SK-N-SH (cell line): Measurements from ENCODE around the gene RIMS4. TPM values are rescaled to one million over a fixed set of nuclear protein-coding genes. Genes with fewer than 3 reads are reported as not detected.

ENCODE experiments used
- CTCF ChIA-PET: fragments of 300-600, 350-600 bp; formaldehyde crosslinking; extraction: SDS; loops from one replicate; lab custom pipeline; 2021; lab: Yijun Ruan, JAX
- POLR2A ChIA-PET: fragments of 350-600 bp; sonication (Branson Sonifier 250); formaldehyde crosslinking; extraction: SDS; loops from one replicate; lab custom pipeline; 2020; ENCODE audit warnings: antibody characterized with exemption, inconsistent platforms; lab: Yijun Ruan, JAX
- DNase-seq: peaks from one replicate; pipeline ENCODE4 v3.0.0; 2012
- H2AFZ ChIP-seq: fragments of 200-600 bp; sonication (generic); 2 replicates; pipeline ENCODE4 v1.8.1; 2016; ENCODE audit warnings: antibody characterized with exemption, mild to moderate bottlenecking, low read depth
- H3F3A ChIP-seq: fragments of 200-600 bp; sonication (generic); replicated peaks from 2 replicates; pipeline ENCODE3; 2016; ENCODE audit warnings: antibody characterized with exemption, mild to moderate bottlenecking; ENCODE audit not compliant: insufficient read depth
- H3K27ac ChIP-seq, 2 experiments: fragments of 200-500 bp in 1 of 2; fragments of 200-600 bp in 1 of 2; sonication (Bioruptor generic) in 1 of 2; sonication (generic), shearing (Covaris generic) in 1 of 2; 2 replicates each; pipeline versions ENCODE4 v1.5.1 to v1.6.1; 2014 to 2016; ENCODE audit warnings: low read depth in 2 of 2, inconsistent platforms in 1 of 2, low read length in 1 of 2, mild to moderate bottlenecking in 1 of 2, mixed read lengths in 1 of 2
- H3K27me3 ChIP-seq: fragments of 200-600 bp; sonication (generic), shearing (Covaris generic); 2 replicates; pipeline ENCODE4 v1.6.1; 2016; ENCODE audit warnings: mixed run types; ENCODE audit not compliant: insufficient read depth
- H3K36me3 ChIP-seq, 2 experiments: fragments of 200-500 bp in 1 of 2; fragments of 200-600 bp in 1 of 2; sonication (Bioruptor generic) in 1 of 2; sonication (generic) in 1 of 2; replicated peaks in 1 of 2; 2 replicates each; pipeline versions ENCODE3 to v1.5.1; 2014 to 2016; ENCODE audit warnings: low read length in 1 of 2, mild to moderate bottlenecking in 1 of 2; ENCODE audit not compliant: insufficient read depth in 2 of 2, control insufficient read depth in 1 of 2
- H3K4me1 ChIP-seq, 2 experiments: fragments of 200-500 bp in 1 of 2; fragments of 200-600 bp in 1 of 2; sonication (Bioruptor generic) in 1 of 2; sonication (generic), shearing (Covaris generic) in 1 of 2; 2 replicates each; pipeline versions ENCODE4 v1.5.1 to v1.6.1; 2014 to 2016; ENCODE audit warnings: low read depth in 1 of 2, low read length in 1 of 2, mixed run types in 1 of 2; ENCODE audit not compliant: insufficient read depth in 2 of 2, control insufficient read depth in 1 of 2
- H3K4me2 ChIP-seq: fragments of 200-600 bp; sonication (generic), shearing (Covaris generic); 2 replicates; pipeline ENCODE4 v1.6.1; 2017; ENCODE audit warnings: mixed run types
- H3K4me3 ChIP-seq, 2 experiments: fragments of 200-500 bp in 1 of 2; fragments of 200-600 bp in 1 of 2; sonication (Bioruptor generic) in 1 of 2; sonication (generic), shearing (Covaris generic) in 1 of 2; 2 replicates each; pipeline versions ENCODE4 v1.5.1 to v1.8.1; 2014 to 2016; ENCODE audit warnings: low read depth in 2 of 2, inconsistent platforms in 1 of 2, low read length in 1 of 2, mild to moderate bottlenecking in 1 of 2, mixed read lengths in 1 of 2, moderate library complexity in 1 of 2
- H3K79me2 ChIP-seq: fragments of 200-600 bp; sonication (generic); 2 replicates; pipeline ENCODE4 v1.8.1; 2017; ENCODE audit warnings: mild to moderate bottlenecking; ENCODE audit not compliant: insufficient read depth
- H3K9ac ChIP-seq: fragments of 200-600 bp; sonication (generic); 2 replicates; pipeline ENCODE4 v1.6.1; 2017; ENCODE audit warnings: mixed run types
- H3K9me2 ChIP-seq: fragments of 200-600 bp; sonication (generic); 2 replicates; pipeline ENCODE4 v1.6.1; 2017; ENCODE audit warnings: mixed run types
- H3K9me3 ChIP-seq: fragments of 200-600 bp; sonication (generic); 2 replicates; pipeline ENCODE4 v1.6.1; 2017; ENCODE audit warnings: mixed run types, mild to moderate bottlenecking, moderate library complexity
- H4K20me1 ChIP-seq: fragments of 200-600 bp; sonication (generic); 2 replicates; pipeline ENCODE4 v1.6.1; 2017; ENCODE audit warnings: mild to moderate bottlenecking, mixed run types; ENCODE audit not compliant: insufficient read depth
- CTCF ChIP-seq: fragments of 200-600 bp; sonication (generic); IDR thresholded peaks from 2 replicates; pipeline ENCODE4 v1.6.1; 2017; ENCODE audit warnings: antibody characterized with exemption, mild to moderate bottlenecking, moderate library complexity
- EP300 ChIP-seq, 2 experiments: IDR thresholded peaks; 2 replicates each; pipeline versions ENCODE4 v1.4.0 to v1.6.1; 2012; ENCODE audit warnings: borderline replicate concordance in 1 of 2, low read depth in 1 of 2, low read length in 1 of 2
- FOXM1 ChIP-seq: IDR thresholded peaks from 2 replicates; pipeline ENCODE4 v1.4.0; 2012; ENCODE audit warnings: low read depth, mild to moderate bottlenecking
- GATA2 ChIP-seq: sonication (generic); formaldehyde crosslinking; IDR thresholded peaks from 2 replicates; pipeline ENCODE4 v1.5.0; 2020; ENCODE audit warnings: mild to moderate bottlenecking, missing genetic modification reagents
- JUND ChIP-seq: IDR thresholded peaks from 2 replicates; pipeline ENCODE4 v1.4.0; 2012
- MEF2A ChIP-seq: IDR thresholded peaks from 2 replicates; pipeline ENCODE4 v1.4.0; 2012; ENCODE audit warnings: low read depth, borderline replicate concordance
- NFIC ChIP-seq: IDR thresholded peaks from 2 replicates; pipeline ENCODE4 v1.4.0; 2012; ENCODE audit warnings: borderline replicate concordance
- POLR2AphosphoS5 ChIP-seq: IDR thresholded peaks from 2 replicates; pipeline ENCODE4 v1.6.1; 2012; ENCODE audit warnings: low read depth, low read length
- RAD21 ChIP-seq: IDR thresholded peaks from 2 replicates; pipeline ENCODE4 v1.6.1; 2012; ENCODE audit warnings: mild to moderate bottlenecking, low read length
- RCOR1 ChIP-seq: fragments of 150-350 bp; IDR thresholded peaks from 2 replicates; pipeline ENCODE4 v1.6.1; 2017; ENCODE audit warnings: antibody characterized with exemption, low read length
- REST ChIP-seq: IDR thresholded peaks from 2 replicates; pipeline ENCODE4 v1.6.1; 2012; ENCODE audit warnings: mild to moderate bottlenecking, low read depth, low read length, moderate library complexity
- TEAD4 ChIP-seq: IDR thresholded peaks from 2 replicates; pipeline ENCODE4 v1.4.0; 2012; ENCODE audit warnings: mild to moderate bottlenecking, borderline replicate concordance; ENCODE audit not compliant: insufficient read depth
- USF2 ChIP-seq: fragments of 150-350 bp; IDR thresholded peaks from 2 replicates; pipeline ENCODE4 v1.6.1; 2017; ENCODE audit warnings: antibody characterized with exemption, low read length, low read depth, borderline replicate concordance
- YY1 ChIP-seq: IDR thresholded peaks from 2 replicates; pipeline ENCODE4 v1.4.0; 2012; ENCODE audit warnings: low read depth, mild to moderate bottlenecking
- WGBS: methylation state at CpG from one replicate; pipeline ENCODE4 v1.1.6; 2017; ENCODE audit warnings: low lambda C conversion rate; 5-methylcytosine and 5-hydroxymethylcytosine counted together
- polyA plus RNA-seq, 3 experiments: library from polyadenylated mRNA; depleted of rRNA; stranded (reverse); fragments of >200 nt; gene quantifications; 2 replicates each; pipeline ENCODE4 v1.2.3, GENCODE V29; 2012
- TF ChIP-seq, protein P1 (sequence below): IDR thresholded peaks from 2 replicates; pipeline ENCODE4 v1.4.0; 2012; ENCODE audit warnings: low read depth, borderline replicate concordance
- TF ChIP-seq, protein P2 (sequence below): fragments of 150-350 bp; IDR thresholded peaks from 2 replicates; pipeline ENCODE4 v1.6.1; 2016; ENCODE audit warnings: mild to moderate bottlenecking, low read depth, low read length

RIMS4 gene
- polyA plus RNA-seq, 1 of the 3 experiments (the other 2 are of a cell fraction) = 0.13 TPM

- Histone ChIP-seq H3K4me2 (peak overlapping the region; percentile 32; the same call in 1 of the 2 replicates), H3K36me3 (no peaks in the 10 kb centered on the region), H3K27me3 (no peaks in the 10 kb centered on the region), H3K79me2 (no peaks in the 10 kb centered on the region), H4K20me1 (no peaks in the 10 kb centered on the region), H3K9ac (no peak overlapping the region), H3K4me3 (no peak overlapping the region; a peak in 1 of 4 replicates), H3K9me2 (no peaks in the 10 kb centered on the region), H2AFZ (peak overlapping the region; percentile 61; the same call in 1 of the 2 replicates), H3K4me1 (peaks cover 0 to 27% of the 10 kb centered on the region in 2 experiments; a peak in 2 of 4 replicates), H3F3A (peaks cover 5% of the 10 kb centered on the region), H3K9me3 (no peaks in the 10 kb centered on the region), H3K27ac (peak overlapping the region in 1 of 2 experiments; percentile 19; a peak in 1 of 4 replicates)
- WGBS = 96% methylated on average over 4 of the region's 4 CpGs
- TF ChIP-seq, protein P1, sequence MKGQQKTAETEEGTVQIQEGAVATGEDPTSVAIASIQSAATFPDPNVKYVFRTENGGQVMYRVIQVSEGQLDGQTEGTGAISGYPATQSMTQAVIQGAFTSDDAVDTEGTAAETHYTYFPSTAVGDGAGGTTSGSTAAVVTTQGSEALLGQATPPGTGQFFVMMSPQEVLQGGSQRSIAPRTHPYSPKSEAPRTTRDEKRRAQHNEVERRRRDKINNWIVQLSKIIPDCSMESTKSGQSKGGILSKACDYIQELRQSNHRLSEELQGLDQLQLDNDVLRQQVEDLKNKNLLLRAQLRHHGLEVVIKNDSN = no peak
- TF ChIP-seq YY1 = no peak
- no peak for TF ChIP-seq CTCF
- no peak for TF ChIP-seq RCOR1
- no peak for TF ChIP-seq FOXM1
- ChIA-PET CTCF (interaction anchor here (1.8 to 9.0 kb wide), 2 partner anchors 52 to 131 kb away, joined by 5 to 183 read pairs; no protein-coding TSS in a partner anchor), POLR2A (no interaction called here)
- no peak for DNase-seq
Observed at GRCh38 chr20:44735816-44736169, 74.6 kb downstream of the RIMS4 start.

DNA sequence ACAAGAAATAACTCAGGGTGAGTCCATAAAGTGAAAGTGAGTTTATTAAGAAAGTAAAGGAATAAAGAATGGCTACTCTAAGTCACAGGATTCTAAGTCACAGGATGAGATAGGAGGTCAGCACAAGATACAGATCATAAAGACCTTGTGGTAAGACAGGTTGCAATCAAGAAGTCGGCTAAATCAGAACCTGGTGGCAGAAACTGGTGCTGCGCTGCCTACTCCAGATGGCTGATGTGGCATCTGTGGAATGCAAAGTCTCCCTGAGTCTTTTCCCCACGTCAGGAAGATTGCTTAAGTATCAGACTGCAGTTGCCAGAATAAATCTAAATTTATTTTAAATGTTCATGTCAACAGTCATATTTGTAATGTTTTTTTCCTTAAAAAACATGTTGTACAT is 75.4 kb downstream of the RIMS4 start:
- Histone ChIP-seq H3F3A (peaks cover 11% of the 10 kb centered on the region), H3K9ac (no peak overlapping the region), H4K20me1 (no peaks in the 10 kb centered on the region), H3K36me3 (no peaks in the 10 kb centered on the region), H3K4me2 (peak overlapping the region; percentile 32; the same call in 1 of the 2 replicates), H3K79me2 (no peaks in the 10 kb centered on the region), H3K9me3 (no peaks in the 10 kb centered on the region), H3K27me3 (no peaks in the 10 kb centered on the region), H3K4me3 (no peak overlapping the region), H3K9me2 (no peaks in the 10 kb centered on the region), H3K27ac (peak overlapping the region; percentile 36 to 37; a peak in 2 of 4 replicates), H2AFZ (no peak overlapping the region), H3K4me1 (peaks cover 3 to 25% of the 10 kb centered on the region in 2 experiments; a peak in 3 of 4 replicates)
- ChIA-PET POLR2A (no interaction called here), CTCF (interaction anchor here (1.8 to 9.0 kb wide), 2 partner anchors 51 to 132 kb away, joined by 5 to 183 read pairs; no protein-coding TSS in a partner anchor)
- DNase-seq = no peak
- 16% methylated on average over 3 of the region's 3 CpGs for WGBS
- TF ChIP-seq RCOR1 (no peak), NFIC (no peak), JUND (no peak; the same call in 1 of the 2 replicates), REST (0 out of 2 replicates have a peak, but pooled peaks have one; percentile 10), USF2 (no peak), POLR2AphosphoS5 (no peak), EP300 (IDR thresholded peaks at IDR 0.05; ENCODE audit: borderline replicate concordance in 1 of 2, low read depth in 1 of 2, low read length in 1 of 2) (peak in 1 of 2 experiments; percentile 19; a peak in 1 of 4 replicates), TEAD4 (peak; percentile 53), RAD21 (no peak), FOXM1 (no peak), GATA2 (CRISPR knock-in tag) (no peak), MEF2A (no peak)
- TF ChIP-seq, protein P2, sequence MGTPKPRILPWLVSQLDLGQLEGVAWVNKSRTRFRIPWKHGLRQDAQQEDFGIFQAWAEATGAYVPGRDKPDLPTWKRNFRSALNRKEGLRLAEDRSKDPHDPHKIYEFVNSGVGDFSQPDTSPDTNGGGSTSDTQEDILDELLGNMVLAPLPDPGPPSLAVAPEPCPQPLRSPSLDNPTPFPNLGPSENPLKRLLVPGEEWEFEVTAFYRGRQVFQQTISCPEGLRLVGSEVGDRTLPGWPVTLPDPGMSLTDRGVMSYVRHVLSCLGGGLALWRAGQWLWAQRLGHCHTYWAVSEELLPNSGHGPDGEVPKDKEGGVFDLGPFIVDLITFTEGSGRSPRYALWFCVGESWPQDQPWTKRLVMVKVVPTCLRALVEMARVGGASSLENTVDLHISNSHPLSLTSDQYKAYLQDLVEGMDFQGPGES = no peak
